GM19467 (cell line): Measurements from ENCODE around the gene SHB.
A peak's percentile ranks its signal among the peaks of the same experiment; 100 is the strongest.

Experiments
- ATAC-seq: cut with Tn5 transposase; IDR thresholded peaks from one replicate; pipeline ENCODE4 v1.9.1; 2021; ENCODE audit warnings: mild to moderate bottlenecking, moderate library complexity; ENCODE audit not compliant: unreplicated experiment

SHB gene

DNA sequence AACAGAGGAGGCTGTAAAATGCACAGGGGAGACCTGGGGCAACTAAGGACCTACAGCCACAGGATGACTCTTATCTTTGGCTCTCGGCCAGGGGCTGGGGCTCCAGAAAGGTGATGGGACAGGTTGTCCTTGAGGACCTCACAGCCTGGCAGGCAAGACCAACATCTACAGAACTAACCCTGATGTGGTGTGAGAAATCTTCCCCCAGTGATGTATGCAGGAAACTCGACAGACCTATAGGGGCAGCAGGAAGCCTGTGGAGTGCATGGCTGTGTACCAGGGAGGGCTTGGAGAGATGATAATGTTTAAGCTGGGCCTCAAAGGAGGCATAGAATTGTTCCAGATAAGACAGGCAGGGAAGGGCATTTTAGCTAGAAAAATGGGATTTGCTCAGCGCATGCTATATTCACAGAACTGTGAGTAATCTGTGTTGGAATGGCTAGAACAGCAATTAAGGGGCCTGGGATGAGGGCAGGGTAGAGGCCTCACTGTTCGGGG is 96.6 kb downstream of the SHB start:
- no peak for ATAC-seq

DNA sequence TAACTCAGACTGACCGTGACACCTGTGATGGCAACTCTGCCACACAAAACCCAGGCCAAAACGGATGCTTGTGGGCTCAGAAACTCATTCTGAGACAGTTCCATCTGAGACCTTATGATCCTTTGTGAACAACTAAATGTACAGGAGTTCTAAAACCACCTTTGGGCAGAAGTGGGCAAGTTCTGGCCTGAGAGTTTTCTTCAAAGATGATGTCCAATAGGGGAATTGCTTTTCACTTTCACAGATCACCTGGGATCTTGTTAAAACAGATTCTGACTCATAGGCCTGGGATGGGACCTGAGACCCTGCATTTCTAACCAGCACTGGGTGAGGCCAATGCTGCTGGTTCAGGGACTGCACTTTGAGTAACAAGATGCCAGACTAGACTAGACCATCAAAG is 97.3 kb downstream of the SHB start:
- no peak for ATAC-seq

- no peak for ATAC-seq
Measured at GRCh38 chr9:37971108-37971459, 97.9 kb downstream of the SHB start.

- no peak for ATAC-seq
Measured at GRCh38 chr9:37970301-37971107, 98.5 kb downstream of the SHB start.

DNA sequence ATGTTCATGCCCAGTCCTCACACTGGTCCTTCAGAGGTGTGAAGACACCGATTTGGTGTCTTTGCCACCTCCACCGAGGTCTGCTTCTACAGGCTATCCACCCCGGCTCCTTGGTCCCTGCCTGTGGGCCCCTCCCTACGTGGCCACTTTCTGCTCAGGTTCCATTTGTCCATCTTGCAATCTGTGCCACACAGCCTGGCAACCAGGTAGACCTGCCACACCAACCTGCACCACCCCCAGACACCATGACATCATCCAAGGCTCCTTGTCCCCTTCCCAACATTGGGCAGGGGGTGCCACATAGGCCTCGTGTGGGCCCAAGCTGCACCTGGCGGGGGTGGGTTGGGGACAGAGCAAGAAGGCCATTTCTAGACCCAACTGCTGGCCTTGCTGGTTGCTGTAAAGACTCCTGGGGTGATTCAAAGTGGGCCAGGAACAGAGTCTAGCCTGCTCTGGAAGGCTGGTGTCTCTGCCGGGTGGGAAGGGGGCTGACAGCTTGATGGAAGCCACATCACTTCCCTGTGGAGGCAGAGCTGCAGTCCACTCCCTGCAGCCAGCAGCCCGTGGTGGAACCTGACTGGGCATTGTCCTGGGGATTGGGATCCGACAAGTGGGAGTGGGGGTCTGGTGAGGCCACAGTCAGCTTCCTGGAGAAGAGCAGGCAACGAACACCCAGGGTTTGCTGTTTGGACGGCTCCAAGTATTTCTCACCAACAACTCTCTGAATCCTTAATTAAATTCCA is 99.3 kb downstream of the SHB start:
- ATAC-seq: no peak

DNA sequence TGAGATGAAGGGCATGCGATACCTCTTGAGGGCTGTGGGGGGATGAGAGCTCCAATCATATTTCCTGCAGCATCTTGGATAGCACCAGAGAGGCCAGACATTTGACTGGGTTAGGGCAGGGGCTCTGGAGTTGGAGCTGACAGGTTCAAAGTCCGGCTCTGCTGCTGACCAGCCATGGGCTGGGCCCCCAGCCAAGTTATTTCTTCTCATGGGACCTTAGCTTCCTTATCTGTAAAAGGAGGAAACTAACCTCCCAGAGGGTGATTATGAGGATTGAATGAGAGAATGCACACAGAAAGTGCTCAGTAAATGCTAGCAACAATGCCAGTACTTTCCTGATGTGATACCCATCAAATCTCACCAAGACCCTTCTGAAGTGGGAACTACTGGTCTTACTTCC is 99.9 kb downstream of the SHB start:
- ATAC-seq: no peak

DNA sequence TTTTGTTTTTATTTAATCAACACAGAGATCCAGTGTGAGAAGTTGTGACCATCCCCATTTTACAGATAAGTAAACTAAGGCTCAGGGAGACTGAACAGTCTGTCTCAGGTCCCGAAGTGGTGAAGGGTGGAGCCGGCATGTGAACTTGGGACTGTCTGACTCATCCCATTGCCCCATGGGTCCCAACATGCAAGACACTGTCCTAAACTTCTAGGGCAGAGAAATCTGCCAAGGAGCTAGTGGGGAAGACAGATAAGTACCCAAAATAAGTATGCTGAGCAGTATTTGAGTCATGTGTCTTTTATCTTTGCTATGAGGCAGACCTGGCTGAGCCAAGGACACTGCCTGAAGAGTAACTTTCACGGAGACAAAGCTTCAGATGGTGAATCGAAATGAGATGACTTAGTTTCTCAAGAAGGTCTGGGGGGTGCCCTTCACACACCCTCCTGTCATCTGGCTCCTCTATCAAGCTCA is 100.8 kb downstream of the SHB start:
- no peak for ATAC-seq

DNA sequence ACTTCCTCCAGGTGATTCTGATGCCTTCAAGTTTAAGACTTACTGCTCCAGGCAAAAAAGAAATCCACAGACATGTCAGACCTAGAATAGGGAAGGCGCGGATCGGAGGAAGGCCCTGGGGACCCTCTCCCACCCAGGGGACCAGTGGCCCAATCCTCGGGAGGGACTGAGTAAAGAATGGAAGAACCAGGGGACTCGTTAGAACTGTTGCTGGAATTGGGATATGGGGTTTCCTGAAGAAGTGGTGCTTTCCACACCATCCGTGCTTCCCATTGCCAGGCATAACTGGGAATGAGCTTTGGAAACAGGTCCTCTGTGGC is 101.3 kb downstream of the SHB start:
- no peak for ATAC-seq

DNA sequence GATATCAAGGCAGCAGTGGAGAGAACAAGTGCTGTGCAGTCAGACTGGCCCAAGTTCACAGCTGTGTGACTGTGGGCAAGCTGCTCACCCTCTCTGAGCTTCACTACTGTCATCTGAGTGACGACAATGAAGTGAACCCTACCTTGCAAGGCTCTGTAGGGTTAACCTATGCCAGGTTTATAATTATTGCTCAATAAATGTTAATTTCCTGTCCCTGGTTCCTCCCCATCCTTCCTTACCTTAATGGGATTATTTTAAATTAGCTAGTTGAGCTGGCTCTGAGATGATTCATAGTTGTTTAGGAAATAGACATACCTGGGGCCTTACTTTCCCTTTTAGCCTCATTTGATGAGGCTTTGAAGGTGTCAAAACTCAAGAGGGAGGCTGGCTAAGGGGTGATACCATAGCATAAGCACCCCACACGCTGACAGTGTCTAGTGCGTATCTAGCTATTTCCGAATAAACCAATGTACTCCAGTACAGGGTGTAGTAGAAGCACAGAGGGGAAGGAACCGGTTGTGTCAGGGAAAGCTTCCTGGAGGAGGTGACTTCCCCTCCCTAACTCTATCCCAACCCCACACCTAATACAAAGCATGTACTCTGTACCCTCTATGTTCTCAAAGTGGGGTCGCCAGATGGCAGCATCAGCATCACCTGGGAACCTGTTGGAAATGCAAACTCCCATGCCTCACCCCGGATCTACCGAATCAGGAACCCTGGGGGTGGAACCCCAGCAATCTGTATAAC is 101.8 kb downstream of the SHB start:
- no peak for ATAC-seq

DNA sequence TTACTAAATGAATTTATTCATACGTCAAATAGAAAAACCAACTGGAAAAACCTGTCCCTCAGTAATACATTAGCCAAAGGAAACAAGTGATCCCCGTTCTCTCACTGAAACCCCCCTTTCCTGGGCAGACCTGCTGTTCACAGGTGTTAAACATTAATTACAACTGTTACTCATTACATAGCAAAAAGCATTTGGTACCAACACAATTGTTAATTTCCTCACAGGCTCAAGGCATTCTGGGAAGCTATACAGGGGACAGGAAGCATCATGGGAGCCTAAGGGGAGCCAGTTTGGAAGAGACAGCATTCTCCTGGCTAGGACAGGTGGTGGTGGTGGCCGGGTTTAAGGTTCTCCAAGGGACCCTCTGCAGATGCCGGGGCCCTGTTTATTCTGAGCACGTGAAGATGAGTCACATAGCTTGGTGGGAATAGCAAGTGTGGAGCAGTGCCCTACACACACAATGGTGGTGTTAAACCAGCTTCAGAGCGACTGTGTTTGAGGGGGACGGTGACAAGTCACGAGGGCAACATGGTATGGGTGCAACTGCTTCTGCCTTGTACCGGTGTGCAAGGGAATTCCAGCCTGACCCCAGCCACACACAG is 102.5 kb downstream of the SHB start:
- peak; percentile 44 for ATAC-seq

DNA sequence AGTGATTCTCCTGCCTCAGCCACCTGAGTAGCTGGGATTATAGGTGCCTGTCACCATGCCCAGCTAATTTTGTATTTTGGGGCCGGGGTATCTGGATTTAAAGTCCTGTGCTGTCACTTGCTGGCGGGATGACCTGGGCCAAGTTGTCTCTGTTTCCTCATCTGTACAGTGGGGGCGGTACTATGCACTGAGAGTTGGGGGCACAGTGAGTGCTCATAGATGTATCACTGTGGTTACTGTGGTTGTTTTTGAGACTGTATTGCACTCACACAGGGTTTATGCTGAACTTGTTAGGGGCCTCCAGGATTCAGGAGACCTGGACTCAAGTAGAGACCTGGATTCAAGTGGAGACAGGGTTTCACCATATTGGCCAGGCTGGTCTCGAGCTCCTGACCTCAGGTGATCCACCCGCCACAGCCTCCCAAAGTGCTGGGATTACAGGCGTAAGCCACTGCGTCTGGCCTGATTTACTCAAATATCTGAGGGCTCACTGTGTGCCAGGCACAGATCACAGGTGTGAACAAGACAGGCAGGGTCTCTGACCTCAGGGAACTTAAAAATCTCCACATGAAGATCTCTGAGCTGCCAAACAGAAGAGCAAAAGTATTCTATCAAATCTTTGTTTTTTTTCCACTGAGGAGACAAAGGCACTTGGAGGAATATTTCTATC is 103.2 kb downstream of the SHB start:
- ATAC-seq: peak; percentile 5

GRCh38 chr9:37965116-37965515 is 103.9 kb downstream of the SHB start:
- no peak for ATAC-seq

DNA sequence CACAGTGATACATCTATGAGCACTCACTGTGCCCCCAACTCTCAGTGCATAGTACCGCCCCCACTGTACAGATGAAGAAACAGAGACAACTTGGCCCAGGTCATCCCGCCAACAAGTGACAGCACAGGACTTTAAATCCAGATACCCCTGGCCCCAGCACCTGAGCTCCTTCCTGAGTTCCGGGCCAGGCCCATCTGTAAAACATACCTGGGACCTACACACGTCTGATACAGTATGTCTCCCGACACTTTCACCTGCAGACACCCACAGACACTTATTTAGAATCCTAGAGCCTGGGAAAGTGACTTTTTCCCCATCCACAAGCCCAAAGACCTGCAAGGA is 104.3 kb downstream of the SHB start:
- ATAC-seq: no peak

- no peak for ATAC-seq
Measured at GRCh38 chr9:37963936-37964739, 104.9 kb downstream of the SHB start.

- no peak for ATAC-seq
Measured at GRCh38 chr9:37961351-37961750, 107.7 kb downstream of the SHB start.

DNA sequence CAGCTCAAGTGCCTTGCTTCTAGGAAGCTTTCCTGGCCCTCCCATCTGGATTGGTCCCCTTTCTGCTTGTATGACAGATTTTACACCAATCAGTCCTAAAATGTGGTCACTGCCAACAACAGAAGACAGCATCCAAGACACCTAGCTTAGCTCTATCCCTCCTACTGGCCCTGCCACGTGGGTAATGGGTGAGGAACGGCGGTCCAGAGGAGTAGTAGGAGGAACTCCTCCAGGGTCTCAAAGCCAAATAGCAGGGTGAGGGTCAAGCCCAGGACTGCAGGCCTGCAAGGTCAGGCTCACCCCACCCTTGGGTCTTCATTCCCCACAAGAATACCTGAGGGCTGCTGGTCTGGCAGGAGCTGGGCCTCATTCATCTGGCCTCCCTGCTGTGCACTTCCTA is 108.4 kb downstream of the SHB start:
- no peak for ATAC-seq

DNA sequence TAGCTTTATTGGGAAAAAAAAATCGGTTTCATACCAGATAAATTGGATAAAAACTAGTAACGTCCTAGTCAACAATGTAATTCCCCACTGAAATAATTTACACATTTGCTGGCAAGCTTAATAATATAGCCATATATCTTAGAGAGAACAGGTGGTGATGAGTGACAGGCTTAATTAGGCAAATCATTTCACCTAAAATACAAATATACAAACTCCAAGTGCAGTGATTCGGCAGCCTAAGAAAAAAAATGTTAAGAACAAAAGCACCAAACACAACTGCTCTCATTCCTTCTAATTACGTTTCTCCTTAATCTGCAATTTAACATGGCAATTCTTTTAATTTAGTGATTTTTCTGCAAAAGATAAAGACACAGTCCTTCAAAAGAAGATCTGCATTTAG is 109.1 kb downstream of the SHB start:
- no peak for ATAC-seq

DNA sequence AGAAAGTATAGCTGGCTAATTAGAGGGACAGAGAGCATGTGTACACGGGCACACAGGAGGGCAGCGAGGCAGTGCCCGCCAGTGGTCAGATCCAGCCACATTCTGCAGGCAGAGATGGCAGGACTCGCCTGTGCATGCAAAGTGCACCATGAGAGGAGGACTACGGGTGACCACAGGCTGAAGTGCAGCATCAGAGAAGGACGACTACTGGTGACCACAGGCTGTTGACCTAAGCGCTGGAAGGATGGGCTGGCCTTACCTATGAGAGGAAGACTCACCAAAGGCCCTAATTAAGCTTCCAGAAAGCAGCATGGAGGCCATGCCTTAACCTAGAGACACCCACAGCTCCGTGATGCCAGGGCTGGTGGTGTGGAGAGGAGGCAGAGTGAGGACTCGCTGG is 110.9 kb downstream of the SHB start:
- no peak for ATAC-seq

DNA sequence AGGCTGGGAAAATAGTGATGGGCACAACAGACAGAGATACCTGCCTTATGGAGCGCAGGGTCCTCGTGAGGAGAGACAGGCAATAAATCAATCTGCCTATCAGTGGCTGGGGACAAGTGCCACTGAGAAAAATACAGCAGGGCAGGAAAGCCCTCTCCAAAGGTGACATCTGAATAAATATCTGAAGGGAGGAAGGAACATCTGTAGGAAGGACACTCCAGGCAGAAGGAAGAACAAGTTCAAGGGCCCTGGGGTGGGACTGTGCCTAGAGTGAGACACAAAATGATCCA is 111.4 kb downstream of the SHB start:
- ATAC-seq: no peak
